ENCODE results near the gene ZNF668.
A peak's percentile ranks its signal among the peaks of the same experiment; 100 is the strongest.
"Not testable (repeated sequence)": the region's sequence is repeated elsewhere in the genome, so short reads cannot be mapped to it uniquely, and the experiment has no call there.

Gene ZNF668

GRCh38 chr16:31100876-31101641 lies 27.0 kb upstream of the ZNF668 start:
- DNase-seq (ENCODE audit: low read depth) = not testable (repeated sequence)

GRCh38 chr16:31099860-31100638 lies 26.0 kb upstream of the ZNF668 start:
- no peak for DNase-seq (ENCODE audit: low read depth)

GRCh38 chr16:31094424-31095120 lies 20.5 kb upstream of the ZNF668 start, which contains the start of gene VKORC1:
Gene VKORC1, minus strand, starts transcription at chr16:31094797. Its CDS starts 68 bp downstream, at chr16:31094729.
- peak; percentile 76 for DNase-seq (ENCODE audit: low read depth)

GRCh38 chr16:31094088-31094423 lies 20.0 kb upstream of the ZNF668 start:
- no peak for DNase-seq (ENCODE audit: low read depth)

GRCh38 chr16:31093132-31093703 lies 19.2 kb upstream of the ZNF668 start:
- no peak for DNase-seq (ENCODE audit: low read depth)

- DNase-seq (ENCODE audit: low read depth) = no peak
Observed at GRCh38 chr16:31092330-31092729, 18.3 kb upstream of the ZNF668 start.

- no peak for DNase-seq (ENCODE audit: low read depth)
Observed at GRCh38 chr16:31090540-31090939, 16.5 kb upstream of the ZNF668 start.

- DNase-seq (ENCODE audit: low read depth) = no peak
Observed at GRCh38 chr16:31089199-31089598, 15.2 kb upstream of the ZNF668 start.

- no peak for DNase-seq (ENCODE audit: low read depth)
Observed at GRCh38 chr16:31088459-31089183, 14.6 kb upstream of the ZNF668 start, which contains the start of gene PRSS53. Gene PRSS53, minus strand, starts transcription at chr16:31088943. Its CDS starts 134 bp downstream, at chr16:31088809.

- no peak for DNase-seq (ENCODE audit: low read depth)
Observed at GRCh38 chr16:31087971-31088370, 13.9 kb upstream of the ZNF668 start.

GRCh38 chr16:31087481-31087880 lies 13.4 kb upstream of the ZNF668 start:
- no peak for DNase-seq (ENCODE audit: low read depth)

- no peak for DNase-seq (ENCODE audit: low read depth)
Observed at GRCh38 chr16:31086629-31086906, 12.5 kb upstream of the ZNF668 start.

- no peak for DNase-seq (ENCODE audit: low read depth)
Observed at GRCh38 chr16:31085873-31086628, 12.0 kb upstream of the ZNF668 start.

- DNase-seq (ENCODE audit: low read depth) = no peak
Observed at GRCh38 chr16:31085411-31085810, 11.4 kb upstream of the ZNF668 start.

- no peak for DNase-seq (ENCODE audit: low read depth)
Observed at GRCh38 chr16:31084584-31085302, 10.7 kb upstream of the ZNF668 start.

GRCh38 chr16:31083981-31084380 lies 9.9 kb upstream of the ZNF668 start:
- no peak for DNase-seq (ENCODE audit: low read depth)

- DNase-seq (ENCODE audit: low read depth) = no peak
Observed at GRCh38 chr16:31083556-31083955, 9.5 kb upstream of the ZNF668 start.

GRCh38 chr16:31083081-31083480 lies 9.0 kb upstream of the ZNF668 start:
- DNase-seq (ENCODE audit: low read depth) = no peak

GRCh38 chr16:31082368-31083045 lies 8.5 kb upstream of the ZNF668 start:
- no peak for DNase-seq (ENCODE audit: low read depth)
